Activated B cell treated with CpG ODN at 0.5 μM for 24 hours (primary cell): Measurements from ENCODE around the gene TAF1A. TPM values are rescaled to one million over a fixed set of nuclear protein-coding genes. Genes with fewer than 3 reads are reported as not detected.
"Not testable (repeated sequence)": the region's sequence is repeated elsewhere in the genome, so short reads cannot be mapped to it uniquely, and the experiment has no call there.

Experiments used
- ATAC-seq: fragments of 200-7000 bp; cut with Tn5 transposase; one replicate; pipeline ENCODE4 v1.10.0; 2021; ENCODE audit warnings: low read depth, mild to moderate bottlenecking, moderate library complexity
- CTCF ChIA-PET: fragments of 350-600 bp; sonication (Branson Sonifier 250); formaldehyde crosslinking; loops from one replicate; lab custom pipeline; 2021; ENCODE audit warnings: antibody characterized with exemption; lab: Charles Lee
- POLR2A ChIA-PET: fragments of 350-600 bp; sonication (Branson Sonifier 250); formaldehyde crosslinking; loops from one replicate; lab custom pipeline; 2021; ENCODE audit warnings: antibody characterized with exemption; lab: Charles Lee
- DNase-seq: peaks from one replicate; pipeline ENCODE4 v3.0.0; 2022
- H3K27ac Mint-ChIP-seq: one replicate; pipeline ENCODE4 v1.8.0; 2020; ENCODE audit warnings: mixed read lengths
- H3K27me3 Mint-ChIP-seq: one replicate; pipeline ENCODE4 v1.8.0; 2021; ENCODE audit warnings: mixed read lengths
- H3K36me3 Mint-ChIP-seq: one replicate; pipeline ENCODE4 v1.8.0; 2021; ENCODE audit warnings: low read depth, mixed read lengths
- H3K4me1 Mint-ChIP-seq: one replicate; pipeline ENCODE4 v1.8.0; 2021; ENCODE audit warnings: mixed read lengths
- H3K4me3 Mint-ChIP-seq: one replicate; pipeline ENCODE4 v1.8.0; 2020; ENCODE audit warnings: mild to moderate bottlenecking, mixed read lengths
- H3K9me3 Mint-ChIP-seq: one replicate; pipeline ENCODE4 v1.8.0; 2020; ENCODE audit warnings: mixed read lengths
- CTCF ChIP-seq: fragments of 200-600 bp; IDR thresholded peaks from one replicate; pipeline ENCODE4 v1.8.0; 2022; ENCODE audit warnings: antibody characterized with exemption, mild to moderate bottlenecking
- intact Hi-C: fragments of 100-400 bp; cut with micrococcal nuclease; formaldehyde crosslinking; loops from one replicate; pipeline ENCODE4 v1.15.1; 2024
- total RNA-seq: library from RNA; stranded (reverse); gene quantifications from 2 replicates; pipeline ENCODE4 v1.2.3, GENCODE V29; 2022

TAF1A gene
- total RNA-seq, 1 donor from 2014 or later: 19.1 TPM

DNA sequence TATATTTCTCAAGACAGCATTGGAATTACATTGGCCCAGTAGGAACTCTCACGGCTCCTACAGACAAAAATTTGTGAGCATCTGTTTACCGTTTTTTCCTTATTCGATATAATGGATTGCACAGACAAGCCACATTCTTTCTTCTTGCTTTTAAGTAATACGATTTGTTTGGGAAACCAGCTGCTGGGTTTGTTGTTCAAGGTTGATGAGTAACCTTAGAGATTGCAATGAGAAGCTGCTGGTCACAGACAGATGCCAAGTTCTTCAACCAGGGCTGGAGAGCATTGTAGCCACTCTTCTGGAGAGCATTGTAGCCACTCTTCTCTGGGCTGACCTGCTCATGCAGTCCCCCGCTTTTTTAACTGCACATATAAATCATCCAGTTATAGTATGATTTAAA, 26.8 kb upstream of the TAF1A start:
- Mint-ChIP-seq H3K36me3 (peaks cover 6% of the 10 kb centered on the region), H3K9me3 (no peaks in the 10 kb centered on the region), H3K4me1 (peaks cover 28% of the 10 kb centered on the region), H3K27ac (no peak overlapping the region), H3K4me3 (peak overlapping the region; percentile 93), H3K27me3 (peaks cover 22% of the 10 kb centered on the region)
- intact Hi-C loops: no loop called here
- POLR2A ChIA-PET: interaction anchor here (1.6 kb wide), 1 partner anchor 27 kb away, joined by 7 read pairs; no protein-coding TSS in a partner anchor
- no peak for TF ChIP-seq CTCF
- DNase-seq: no peak
- ATAC-seq: no peak
- CTCF ChIA-PET: interaction anchor here (1.2 to 1.3 kb wide), 2 partner anchors 18 to 517 kb away, joined by 4 to 6 read pairs; no protein-coding TSS in a partner anchor

DNA sequence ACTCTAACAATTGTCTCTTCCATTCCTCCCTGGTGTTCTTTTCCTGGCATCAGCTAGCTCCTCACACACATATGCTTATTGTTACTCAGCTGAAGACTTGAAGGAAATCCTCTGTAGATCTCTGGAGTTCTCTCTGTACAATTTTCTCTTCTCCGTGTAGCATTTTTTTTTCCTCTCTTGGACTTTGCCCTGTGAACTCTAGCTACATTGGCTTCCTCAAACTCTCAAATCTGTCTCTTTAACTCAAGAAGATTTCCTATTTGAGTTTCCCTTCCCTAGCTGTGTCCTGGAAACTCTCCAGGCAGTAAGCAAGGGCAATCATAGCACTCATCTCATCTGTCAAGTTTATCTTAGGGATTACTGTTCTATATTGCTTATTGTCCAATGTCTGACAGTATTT, 23.9 kb upstream of the TAF1A start:
- H3K4me3 Mint-ChIP-seq: no peak overlapping the region
- ATAC-seq (no peak), DNase-seq (no peak)
- peaks cover 22% of the 10 kb centered on the region for H3K27me3 Mint-ChIP-seq
- no peaks in the 10 kb centered on the region for H3K36me3 Mint-ChIP-seq
- no peak overlapping the region for H3K27ac Mint-ChIP-seq
- intact Hi-C loops: no loop called here
- TF ChIP-seq CTCF: no peak
- H3K9me3 Mint-ChIP-seq: peaks cover 3% of the 10 kb centered on the region
- ChIA-PET POLR2A (interaction anchor here (0.5 to 0.7 kb wide), 2 partner anchors 30 to 903 kb away, joined by 3 to 5 read pairs; no protein-coding TSS in a partner anchor), CTCF (interaction anchor here (1.7 kb wide), 1 partner anchor 21 kb away, joined by 5 read pairs; no protein-coding TSS in a partner anchor)
- peaks cover 8% of the 10 kb centered on the region for H3K4me1 Mint-ChIP-seq

DNA sequence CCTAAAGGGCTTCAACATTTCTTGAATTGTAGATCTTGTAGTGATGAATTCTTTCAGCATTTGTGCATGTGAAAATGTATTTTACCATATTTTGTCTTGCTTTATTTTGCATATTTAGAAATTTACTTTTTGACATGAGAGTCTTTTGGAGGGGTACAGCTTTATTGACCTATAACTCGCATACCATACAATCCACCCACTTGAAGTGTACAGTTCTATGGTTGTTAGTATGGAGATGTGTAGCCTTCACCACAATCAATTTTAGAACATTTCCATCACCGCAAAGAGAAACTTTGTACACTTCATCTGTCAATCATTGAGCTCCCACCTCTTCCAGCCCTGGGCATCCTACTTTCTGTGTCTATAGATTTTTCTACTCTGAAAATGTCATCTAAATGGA, 21.0 kb upstream of the TAF1A start:
- no peak for TF ChIP-seq CTCF
- CTCF ChIA-PET: interaction anchor here (0.8 kb wide), 1 partner anchor 471 kb away, joined by 3 read pairs; no protein-coding TSS in a partner anchor
- intact Hi-C loops: no loop called here

DNA sequence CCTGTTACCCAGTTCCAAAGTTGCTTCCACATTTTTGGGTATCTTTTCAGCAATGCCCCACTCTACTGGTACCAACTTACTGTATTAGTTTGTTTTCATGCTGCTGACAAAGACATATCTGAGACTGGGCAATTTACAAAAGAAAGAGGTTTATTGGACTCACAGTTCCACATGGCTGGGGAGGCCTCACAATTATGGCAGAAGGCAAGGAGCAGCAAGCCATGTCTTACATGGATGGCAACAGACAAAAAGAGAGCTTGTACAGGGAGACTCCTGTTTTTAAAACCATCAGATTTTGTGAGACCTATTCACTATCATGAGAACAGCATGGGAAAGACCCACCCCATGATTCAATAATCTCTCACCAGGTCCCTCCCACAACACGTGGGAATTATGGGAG, 19.4 kb upstream of the TAF1A start:
- H3K9me3 Mint-ChIP-seq, H3K4me3 Mint-ChIP-seq, H3K4me1 Mint-ChIP-seq, ATAC-seq, H3K36me3 Mint-ChIP-seq, H3K27ac Mint-ChIP-seq, DNase-seq, intact Hi-C loops, CTCF ChIA-PET: not testable (repeated sequence)
- H3K27me3 Mint-ChIP-seq: peaks cover 12% of the 10 kb centered on the region
- POLR2A ChIA-PET: interaction anchor here (0.9 kb wide), 1 partner anchor 144 kb away, joined by 3 read pairs; no protein-coding TSS in a partner anchor

More for the DNA sequence above, 21.0 kb upstream of the TAF1A start:
- Mint-ChIP-seq H3K9me3 (peaks cover 4% of the 10 kb centered on the region), H3K27me3 (peaks cover 22% of the 10 kb centered on the region), H3K27ac (no peak overlapping the region), H3K4me3 (no peak overlapping the region), H3K4me1 (no peaks in the 10 kb centered on the region), H3K36me3 (no peaks in the 10 kb centered on the region)
- POLR2A ChIA-PET: no interaction called here
- no peak for ATAC-seq
- DNase-seq: no peak

- intact Hi-C loops: no loop called here
Observed at GRCh38 chr1:222606757-222607156, 17.0 kb upstream of the TAF1A start.

More at GRCh38 chr1:222606757-222607156, 17.0 kb upstream of the TAF1A start:
- Mint-ChIP-seq H3K4me3 (no peak overlapping the region), H3K4me1 (no peaks in the 10 kb centered on the region), H3K27me3 (no peaks in the 10 kb centered on the region), H3K36me3 (no peaks in the 10 kb centered on the region), H3K9me3 (peaks cover 4% of the 10 kb centered on the region), H3K27ac (no peak overlapping the region)
- ChIA-PET CTCF (no interaction called here), POLR2A (no interaction called here)
- ATAC-seq (no peak), DNase-seq (no peak)
- no peak for TF ChIP-seq CTCF
